GM19099 (cell line): Measurements from ENCODE around the gene LHPP.

ENCODE experiments used
- POLR2A ChIP-seq: IDR thresholded peaks from 3 replicates; pipeline ENCODE4 v1.6.1; 2011; ENCODE audit warnings: low read depth; ENCODE audit not compliant: insufficient read length; ENCODE audit errors: extremely low read depth

Gene LHPP, protein sequence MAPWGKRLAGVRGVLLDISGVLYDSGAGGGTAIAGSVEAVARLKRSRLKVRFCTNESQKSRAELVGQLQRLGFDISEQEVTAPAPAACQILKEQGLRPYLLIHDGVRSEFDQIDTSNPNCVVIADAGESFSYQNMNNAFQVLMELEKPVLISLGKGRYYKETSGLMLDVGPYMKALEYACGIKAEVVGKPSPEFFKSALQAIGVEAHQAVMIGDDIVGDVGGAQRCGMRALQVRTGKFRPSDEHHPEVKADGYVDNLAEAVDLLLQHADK

DNA sequence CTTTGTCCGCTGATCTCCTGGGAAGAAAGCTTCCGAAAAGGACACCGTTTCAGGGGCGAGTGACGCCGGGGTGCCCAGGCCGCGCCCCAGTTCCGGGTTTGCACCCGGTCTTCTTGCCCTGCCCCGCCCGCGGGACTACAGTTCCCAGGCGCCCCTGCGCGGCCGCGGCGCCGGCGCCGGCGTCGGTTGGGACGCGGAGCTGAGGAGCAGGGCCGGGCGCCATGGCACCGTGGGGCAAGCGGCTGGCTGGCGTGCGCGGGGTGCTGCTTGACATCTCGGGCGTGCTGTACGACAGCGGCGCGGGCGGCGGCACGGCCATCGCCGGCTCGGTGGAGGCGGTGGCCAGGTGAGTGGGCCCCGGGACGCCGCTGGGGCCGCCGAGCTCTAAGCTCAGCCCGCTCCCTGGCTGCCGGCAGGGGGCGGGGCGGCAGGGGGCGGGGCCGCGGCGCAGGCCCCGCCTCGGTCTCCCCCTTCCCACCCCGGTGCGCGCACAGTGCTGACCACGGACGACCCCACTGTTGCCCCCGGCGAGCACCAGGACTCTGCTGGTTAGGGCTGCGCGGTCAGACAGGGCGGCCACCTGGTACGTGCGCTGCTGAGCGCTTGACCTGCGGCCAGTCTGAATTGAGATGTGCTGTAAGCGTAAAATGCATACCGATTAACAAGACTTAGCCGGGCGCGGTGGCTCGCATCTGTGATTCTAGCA is at the start of gene LHPP:
TSS of gene LHPP (plus strand) at position 182 of the 706 bp plus-strand sequence. CDS start at position 222, 40 bp downstream.
- TF ChIP-seq POLR2A = peak; percentile 66

DNA sequence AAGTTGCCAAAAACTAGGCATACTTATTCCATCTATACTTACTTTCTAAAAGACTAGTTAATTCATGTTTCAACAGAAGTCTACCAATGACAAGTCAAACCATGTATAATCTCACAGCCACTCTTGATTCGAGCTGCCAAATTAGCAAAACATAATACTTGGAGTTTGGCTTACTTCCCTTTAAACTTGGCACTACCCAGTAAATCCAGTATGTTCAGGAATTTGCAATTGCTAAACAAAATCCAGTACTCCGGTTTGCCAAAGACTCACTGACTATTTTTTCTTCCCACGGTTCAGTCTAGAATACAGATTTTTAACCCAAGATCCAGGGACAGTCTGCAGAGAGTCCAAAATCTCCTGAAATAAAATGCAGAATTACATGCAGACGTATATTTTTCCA is 47.5 kb upstream of the LHPP start:
- TF ChIP-seq POLR2A = no peak

DNA sequence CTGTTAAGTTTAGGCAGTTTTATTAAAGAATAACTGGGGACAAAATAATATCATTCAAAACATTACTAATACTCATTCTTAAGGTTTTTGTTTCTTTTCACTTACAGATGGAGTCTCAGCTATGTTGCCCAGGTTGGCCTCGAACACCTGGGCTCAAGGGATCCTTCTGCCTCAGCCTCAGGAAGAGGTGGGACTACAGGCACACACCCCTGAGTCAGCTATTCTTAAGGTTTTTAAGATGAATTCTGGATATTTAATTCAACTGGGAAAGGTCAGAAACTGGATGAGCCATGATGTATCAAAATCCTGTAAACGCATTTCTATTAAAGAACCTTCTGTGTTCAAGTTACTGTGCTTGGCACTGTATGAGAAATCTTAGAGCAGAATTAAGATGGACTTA is 46.4 kb upstream of the LHPP start:
- TF ChIP-seq POLR2A = no peak

DNA sequence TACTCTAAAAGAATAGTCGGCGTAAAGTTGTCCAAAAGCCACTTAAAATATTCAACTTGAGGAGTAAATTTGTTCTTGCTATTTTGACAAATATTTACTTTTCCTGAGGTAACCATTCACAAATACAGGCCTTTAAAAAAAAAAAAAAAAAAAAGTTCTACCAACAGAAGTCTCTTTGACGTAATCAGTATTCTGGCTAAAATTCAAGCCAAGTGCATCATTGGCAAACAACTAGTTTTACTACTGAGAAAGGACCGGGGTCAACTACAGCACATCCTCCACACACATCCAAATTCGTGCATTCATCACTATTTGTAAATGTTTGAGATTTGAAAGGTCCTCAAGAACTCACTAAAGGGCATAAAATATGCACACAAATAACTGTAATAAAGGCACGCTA is 44.9 kb upstream of the LHPP start:
- no peak for TF ChIP-seq POLR2A

DNA sequence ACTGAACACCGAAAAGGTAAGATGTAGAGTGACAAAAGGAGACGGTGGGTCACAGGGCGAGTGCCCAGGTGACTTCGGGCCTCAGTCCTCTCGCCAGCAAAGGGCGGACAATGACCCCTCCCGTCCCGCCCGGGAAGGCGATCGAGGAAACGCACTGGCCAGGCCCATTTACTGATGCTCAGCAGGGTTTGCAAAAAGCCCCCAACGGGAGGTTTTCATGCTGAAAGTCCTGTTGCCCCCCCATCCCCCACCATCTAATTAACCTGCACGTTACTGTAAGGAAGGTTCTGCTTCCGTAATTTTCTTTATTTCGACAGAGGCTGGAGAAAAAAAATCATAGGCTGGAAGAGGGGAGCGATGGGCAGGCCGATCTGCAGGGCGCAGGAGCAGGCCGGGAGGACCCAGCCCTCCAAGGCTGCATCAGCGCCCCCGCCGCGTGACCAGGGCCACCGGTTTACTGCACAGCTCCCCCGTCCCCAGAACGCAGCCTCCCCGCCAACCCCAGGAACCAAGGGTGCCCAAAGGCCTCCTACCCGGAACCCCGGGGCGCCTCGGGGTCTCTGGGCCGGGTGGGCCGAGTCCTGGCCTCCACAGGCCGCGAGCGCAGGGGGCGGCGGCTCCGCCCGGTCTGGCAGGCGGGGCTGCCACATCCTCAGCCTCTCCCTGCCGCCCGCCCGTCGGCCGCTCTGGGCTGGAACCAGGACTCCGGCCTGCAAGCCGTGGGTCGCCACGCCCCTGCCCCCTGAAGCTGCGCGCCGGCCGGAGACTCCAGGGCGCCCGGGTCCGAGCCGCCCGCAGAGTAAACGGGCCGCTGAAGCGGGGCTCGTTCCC is 43.5 kb upstream of the LHPP start:
- TF ChIP-seq POLR2A = no peak

DNA sequence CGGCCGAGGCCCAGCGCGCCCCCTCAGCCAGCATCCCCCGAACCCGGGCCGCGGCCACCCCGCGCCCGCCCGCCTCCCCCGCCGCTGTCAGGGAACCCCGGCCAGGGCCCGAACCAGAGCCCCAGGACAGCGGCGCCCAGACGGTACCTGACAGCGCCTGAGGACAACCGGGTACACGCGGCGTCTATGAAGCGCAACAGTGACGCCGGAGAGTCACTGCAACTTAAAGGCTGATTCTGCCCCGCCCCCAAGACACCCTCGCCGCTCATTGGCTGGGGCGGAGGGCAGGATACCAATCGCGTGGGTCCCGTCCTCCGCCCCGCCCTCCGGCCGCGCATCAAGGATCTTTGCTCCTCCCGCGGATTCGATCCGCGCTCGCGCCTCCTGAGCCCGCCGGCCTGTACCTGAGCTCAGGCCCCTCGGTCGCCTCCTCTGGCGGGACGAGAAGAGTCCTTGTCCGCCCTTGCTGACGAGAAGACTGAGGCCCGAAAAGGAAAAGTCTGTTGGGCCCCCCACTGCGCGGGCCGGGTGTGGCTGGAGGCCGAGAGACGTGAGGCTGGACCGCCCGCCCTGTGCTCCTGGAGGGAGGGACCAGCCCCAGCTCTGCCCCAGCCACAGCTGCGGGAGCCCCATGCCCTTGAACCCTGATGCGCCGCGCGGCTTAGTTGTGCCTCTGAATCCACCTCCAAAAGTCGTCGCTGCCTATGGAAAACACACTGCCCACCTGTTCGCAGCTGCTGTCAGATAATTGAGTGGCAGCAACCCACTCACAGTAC is 42.7 kb upstream of the LHPP start, which contains the start of gene OAT:
TSS of gene OAT (minus strand) at position 198 of the 776 bp plus-strand sequence. CDS start 6,752 bp downstream, outside the sequence.
- peak; percentile 40 for TF ChIP-seq POLR2A

DNA sequence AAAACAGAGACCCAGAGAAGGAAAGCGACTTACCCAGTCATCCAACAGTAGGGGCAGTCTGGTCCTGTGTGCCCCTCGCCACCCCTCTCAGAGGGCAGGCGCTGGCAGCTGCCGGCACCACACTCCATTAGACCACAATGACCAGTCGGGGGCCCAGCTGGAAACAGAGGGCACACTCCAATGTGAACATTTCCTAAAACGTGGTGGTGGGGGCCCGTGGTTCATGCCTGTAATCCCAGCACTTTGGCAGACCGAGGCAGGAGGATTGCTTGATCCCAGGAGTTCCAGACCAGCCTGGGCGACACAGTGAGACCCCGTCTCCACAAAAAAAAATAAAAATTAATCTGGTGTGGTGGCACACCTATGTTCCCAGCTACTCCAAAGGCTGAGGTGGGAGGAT is 42.0 kb upstream of the LHPP start:
- no peak for TF ChIP-seq POLR2A

DNA sequence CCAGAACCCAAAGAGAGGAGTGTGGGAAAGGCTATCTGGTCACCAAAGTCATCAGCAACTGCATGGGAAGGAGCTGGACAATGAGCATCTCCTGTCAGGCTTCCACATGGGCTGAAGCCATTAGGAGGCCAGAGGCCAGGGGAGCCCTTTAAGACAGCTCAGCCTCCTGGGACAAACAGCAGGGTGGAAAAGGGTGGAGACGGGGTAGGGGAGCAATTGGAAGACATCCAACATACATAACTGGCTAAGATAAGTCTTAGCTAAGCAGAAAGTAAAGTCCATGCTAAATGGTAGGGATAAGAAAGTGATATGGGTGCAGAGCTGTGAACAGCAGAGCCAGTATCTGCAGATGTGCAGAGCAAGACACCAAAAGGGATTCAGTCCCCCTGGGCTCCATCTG is 41.4 kb upstream of the LHPP start:
- no peak for TF ChIP-seq POLR2A

DNA sequence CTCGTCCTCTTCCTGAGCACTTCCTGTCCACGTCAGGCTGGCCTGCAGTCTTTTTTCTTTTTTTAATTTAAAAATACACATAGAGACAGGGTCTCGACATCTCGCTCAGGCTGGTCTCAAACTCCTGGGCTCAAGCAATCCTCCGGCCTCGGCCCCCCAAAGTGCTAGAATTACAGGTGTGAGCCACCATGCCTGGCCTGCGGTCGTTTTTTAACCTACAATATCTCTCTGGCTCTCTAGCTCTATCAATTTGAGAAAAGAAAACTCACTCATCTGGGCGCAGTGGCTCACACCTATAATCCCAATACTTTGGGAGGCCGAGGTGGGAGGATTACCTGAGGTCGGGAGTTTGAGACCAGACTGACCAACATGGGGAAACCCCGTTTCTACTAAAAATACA is 38.9 kb upstream of the LHPP start:
- no peak for TF ChIP-seq POLR2A

DNA sequence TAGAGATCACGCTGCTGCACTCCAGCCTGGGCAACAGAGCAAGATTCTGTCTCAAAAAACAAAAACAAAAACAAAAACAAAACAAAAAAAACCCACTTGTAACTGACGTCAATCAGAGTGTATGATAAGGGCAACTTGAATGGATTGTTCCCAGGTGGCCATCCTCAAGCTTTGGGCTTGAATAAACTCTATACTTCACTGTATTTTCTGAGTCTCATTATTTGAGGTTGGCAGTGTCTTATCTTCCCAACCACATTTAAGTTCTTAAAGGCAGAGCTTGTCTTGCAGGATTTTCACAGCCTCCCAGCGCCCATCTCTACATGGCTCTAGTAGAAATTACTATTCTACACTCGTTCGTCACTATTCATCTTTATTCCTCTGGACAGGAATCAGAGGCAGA is 37.8 kb upstream of the LHPP start:
- no peak for TF ChIP-seq POLR2A

DNA sequence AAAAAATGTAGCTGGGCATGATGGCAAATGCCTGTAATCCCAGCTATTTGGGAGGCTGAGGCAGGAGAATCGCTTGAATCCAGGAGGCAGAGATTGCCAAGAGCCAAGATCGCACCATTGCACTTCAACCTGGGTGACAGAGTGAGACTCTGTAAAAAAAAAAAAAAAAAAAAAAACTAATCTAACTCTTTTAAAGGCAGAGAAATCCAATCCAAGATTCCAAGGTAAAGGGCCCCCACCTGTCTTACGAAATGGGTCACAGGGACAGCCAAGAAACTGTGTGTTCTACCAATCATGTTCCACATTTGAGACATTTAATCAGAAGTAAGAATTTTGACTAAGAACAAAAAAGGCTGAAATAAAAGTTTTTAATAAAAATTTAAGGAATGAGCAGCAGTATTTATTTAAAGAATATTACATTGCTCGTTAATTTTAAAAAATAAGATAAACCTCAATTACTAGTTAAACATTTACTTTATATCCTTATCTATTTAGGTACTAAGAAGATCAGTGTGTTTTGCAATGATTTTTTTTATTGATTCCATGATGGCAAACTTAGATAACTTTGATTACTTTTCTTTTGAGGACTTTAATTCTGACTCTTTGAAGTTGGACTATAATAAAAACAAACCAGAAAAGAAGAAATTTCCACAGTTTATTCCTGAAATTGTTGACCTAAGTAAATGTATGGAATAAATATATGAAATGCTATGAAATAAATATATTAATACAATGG is 36.2 kb upstream of the LHPP start:
- TF ChIP-seq POLR2A = no peak

DNA sequence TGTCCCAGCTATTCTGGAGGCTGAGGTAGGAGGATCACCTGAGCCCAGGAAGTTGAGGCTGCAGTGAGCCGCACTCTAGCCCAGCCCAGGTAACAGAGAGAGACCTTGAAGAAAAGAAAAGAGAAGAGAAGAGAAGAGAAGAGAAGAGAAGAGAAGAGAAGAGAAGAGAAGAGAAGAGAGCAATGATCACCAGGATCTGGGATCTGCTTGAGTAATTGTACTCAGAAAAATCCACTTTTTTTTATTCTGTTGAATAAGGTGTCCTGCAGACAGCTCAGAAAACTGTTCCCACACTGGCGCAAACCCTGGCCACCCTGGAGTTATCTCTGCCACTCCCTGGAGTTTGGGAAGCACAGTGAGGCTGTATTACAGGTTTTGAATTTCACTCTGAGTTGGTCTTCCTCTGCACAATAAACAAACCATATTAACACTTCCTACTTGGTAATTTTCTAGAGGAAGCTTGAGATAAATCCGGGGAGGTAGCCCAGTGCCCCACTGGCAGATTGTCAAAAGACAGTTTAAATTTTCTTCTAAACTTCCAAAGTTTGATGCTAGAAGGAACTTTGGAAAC is 33.3 kb upstream of the LHPP start:
- TF ChIP-seq POLR2A = no peak

DNA sequence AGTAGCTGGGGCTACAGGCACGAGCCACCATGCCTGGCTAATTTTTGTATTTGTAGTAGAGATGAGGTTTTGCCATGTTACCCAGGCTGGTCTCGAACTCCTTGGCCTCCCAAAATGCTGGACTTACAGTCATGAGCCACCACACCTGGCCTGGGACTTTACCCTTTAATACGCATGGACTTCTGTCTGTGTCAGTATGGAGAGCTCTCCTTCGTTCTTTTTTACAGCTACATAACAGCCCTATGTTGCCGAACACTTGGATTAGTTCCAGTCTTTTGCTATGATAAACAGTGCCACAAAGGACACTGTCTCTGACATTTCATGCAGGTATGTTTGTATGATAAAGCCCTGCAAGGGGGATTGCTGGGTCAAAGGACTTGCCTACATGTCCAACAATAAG is 32.0 kb upstream of the LHPP start:
- TF ChIP-seq POLR2A = no peak

DNA sequence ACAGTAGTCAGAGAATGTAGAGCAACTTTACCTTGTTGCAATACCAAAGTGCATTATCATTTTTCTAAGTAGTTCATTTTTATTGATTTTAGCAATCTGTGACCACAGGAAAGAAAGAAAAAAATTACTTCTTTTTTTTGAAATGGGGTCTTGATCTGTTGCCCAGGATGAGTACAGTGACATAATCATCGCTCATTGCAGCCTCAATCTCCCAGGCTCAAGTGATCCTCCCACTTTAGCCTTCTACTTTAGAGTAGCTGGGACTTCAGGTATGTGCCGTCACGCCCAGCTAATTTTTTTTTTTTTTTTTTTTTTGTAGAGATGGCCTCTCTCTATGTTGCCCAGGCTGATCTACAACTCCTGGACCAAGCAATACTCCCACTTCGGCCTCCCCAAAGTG is 31.5 kb upstream of the LHPP start:
- TF ChIP-seq POLR2A = no peak

DNA sequence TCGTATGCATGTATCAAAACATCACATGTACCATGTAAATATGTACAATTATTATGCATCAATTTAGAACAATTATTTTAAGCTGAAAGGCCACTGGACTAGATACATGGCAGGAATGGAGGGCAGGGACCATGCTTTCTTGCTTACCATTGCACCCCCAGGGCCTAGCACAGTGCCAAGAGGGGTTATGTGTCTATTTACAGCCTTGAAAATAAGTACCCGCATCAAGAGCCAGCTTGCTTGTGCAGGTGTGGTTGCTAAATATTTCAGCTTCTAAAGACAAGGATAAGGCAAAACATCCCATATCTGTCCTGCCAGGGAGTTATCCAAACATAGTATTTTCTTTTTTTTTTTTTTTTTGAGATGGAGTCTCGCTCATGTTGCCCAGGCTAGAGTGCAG is 28.2 kb upstream of the LHPP start:
- TF ChIP-seq POLR2A = no peak
